Right lobe of liver (tissue), 6 donors: ENCODE measurements around the gene MYLIP. TPM values are rescaled to one million over a fixed set of nuclear protein-coding genes. Genes with fewer than 3 reads are reported as not detected.
"Not testable (repeated sequence)": the region's sequence is repeated elsewhere in the genome, so short reads cannot be mapped to it uniquely, and the experiment has no call there.

ENCODE experiments used
- ATAC-seq, 4 donors: fragments of 200-7000 bp; cut with Tn5 transposase; one replicate each; pipeline ENCODE4 v1.9.1; 2020; ENCODE audit warnings: mild to moderate bottlenecking in 4 of 4, moderate library complexity in 4 of 4
- DNase-seq, 3 donors: peaks; one replicate each; pipeline ENCODE4 v3.0.0-alpha.2; 2020
- H3K27ac ChIP-seq, 3 donors: fragments of 200-600 bp; one replicate each; pipeline ENCODE4 v1.8.0; 2022
- H3K27me3 ChIP-seq, 2 donors: fragments of 200-600 bp; one replicate each; pipeline ENCODE4 v1.8.0; 2022
- H3K36me3 ChIP-seq, 4 donors: fragments of 200-600 bp; sonication (generic) in 1 of 4; one replicate each; pipeline versions ENCODE4 v1.5.1 to v1.8.0; 2017 to 2022; ENCODE audit warnings: control low read depth in 1 of 4
- H3K4me1 ChIP-seq, 4 donors: fragments of 200-600 bp; sonication (generic) in 1 of 4; one replicate each; pipeline versions ENCODE4 v1.5.1 to v1.8.0; 2017 to 2022; ENCODE audit warnings: control low read depth in 1 of 4
- H3K4me3 ChIP-seq, 3 donors: fragments of 200-600 bp; one replicate each; pipeline ENCODE4 v1.8.0; 2022
- H3K9me3 ChIP-seq, 4 donors: fragments of 200-600 bp; sonication (generic) in 1 of 4; one replicate each; pipeline versions ENCODE4 v1.5.1 to v1.8.0; 2017 to 2022; ENCODE audit warnings: control low read depth in 1 of 4
- POLR2A ChIP-seq: fragments of 450-650 bp; IDR thresholded peaks from one replicate; pipeline ENCODE4 v1.6.1; 2017; ENCODE audit warnings: antibody characterized with exemption, mild to moderate bottlenecking
- WGBS: methylation state at CpG from one replicate; pipeline ENCODE4 v1.1.6; 2018; ENCODE audit warnings: low coverage, low lambda C conversion rate; ENCODE audit not compliant: insufficient coverage; ENCODE audit errors: missing lambda C conversion rate; 5-methylcytosine and 5-hydroxymethylcytosine counted together
- intact Hi-C, 2 donors: fragments of 100-400 bp; cut with DNase I; formaldehyde crosslinking; loops; one replicate each; pipeline versions ENCODE4 v1.11.2 to v1.14.1; 2022
- total RNA-seq, 6 experiments: library from RNA; depleted of rRNA in 2 of 6; stranded (reverse); fragments of >200 nt in 2 of 6; fragmentation: NEBNext Ultra II Directional in 3 of 6; extraction: Animal tissue kit (Norgen Biotek cat#: 25700) in 3 of 6; gene quantifications; one replicate each; pipeline versions ENCODE4 v1.1.0 to v1.2.4, GENCODE V29; 2016 to 2023
- TF ChIP-seq, protein P1 (sequence below), 4 donors: fragments of 200-600 bp in 3 of 4; fragments of 450-650 bp in 1 of 4; IDR thresholded peaks; one replicate each; pipeline versions ENCODE4 v1.5.1 to v1.8.0; 2016 to 2022; ENCODE audit warnings: antibody characterized with exemption in 4 of 4, mild to moderate bottlenecking in 2 of 4
- donor health status: DM: no; HTN: yes; CAD: no.
- donor health status: DM: no; HTN: no; CAD: no.
- donor health status: DM: no; HTN: no; CAD: no.
- donor health status: DM: no; HTN: yes; CAD: no.
- donor health status: DM: no; HTN: yes; CAD: no.

MYLIP gene
- total RNA-seq, 6 experiments from 2014 or later, result 2.0 to 5.3 (median 2.8) TPM

GRCh38 chr6:16173167-16173940, 44.5 kb downstream of the MYLIP start:
- Histone ChIP-seq H3K27me3 (no peaks in the 10 kb centered on the region), H3K27ac (no peak overlapping the region), H3K9me3 (no peaks in the 10 kb centered on the region), H3K4me3 (no peak overlapping the region), H3K36me3 (no peaks in the 10 kb centered on the region), H3K4me1 (peaks cover 0 to 7% (median 2%) of the 10 kb centered on the region in 4 donors)
- no peak for DNase-seq
- 80% methylated on average over 3 of the region's 3 CpGs for WGBS
- no peak for ATAC-seq
- intact Hi-C loops, result no loop called here
- TF ChIP-seq POLR2A, result no peak
- TF ChIP-seq, protein P1, sequence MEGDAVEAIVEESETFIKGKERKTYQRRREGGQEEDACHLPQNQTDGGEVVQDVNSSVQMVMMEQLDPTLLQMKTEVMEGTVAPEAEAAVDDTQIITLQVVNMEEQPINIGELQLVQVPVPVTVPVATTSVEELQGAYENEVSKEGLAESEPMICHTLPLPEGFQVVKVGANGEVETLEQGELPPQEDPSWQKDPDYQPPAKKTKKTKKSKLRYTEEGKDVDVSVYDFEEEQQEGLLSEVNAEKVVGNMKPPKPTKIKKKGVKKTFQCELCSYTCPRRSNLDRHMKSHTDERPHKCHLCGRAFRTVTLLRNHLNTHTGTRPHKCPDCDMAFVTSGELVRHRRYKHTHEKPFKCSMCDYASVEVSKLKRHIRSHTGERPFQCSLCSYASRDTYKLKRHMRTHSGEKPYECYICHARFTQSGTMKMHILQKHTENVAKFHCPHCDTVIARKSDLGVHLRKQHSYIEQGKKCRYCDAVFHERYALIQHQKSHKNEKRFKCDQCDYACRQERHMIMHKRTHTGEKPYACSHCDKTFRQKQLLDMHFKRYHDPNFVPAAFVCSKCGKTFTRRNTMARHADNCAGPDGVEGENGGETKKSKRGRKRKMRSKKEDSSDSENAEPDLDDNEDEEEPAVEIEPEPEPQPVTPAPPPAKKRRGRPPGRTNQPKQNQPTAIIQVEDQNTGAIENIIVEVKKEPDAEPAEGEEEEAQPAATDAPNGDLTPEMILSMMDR (IDR thresholded peaks at IDR 0.05), result no peak

DNA sequence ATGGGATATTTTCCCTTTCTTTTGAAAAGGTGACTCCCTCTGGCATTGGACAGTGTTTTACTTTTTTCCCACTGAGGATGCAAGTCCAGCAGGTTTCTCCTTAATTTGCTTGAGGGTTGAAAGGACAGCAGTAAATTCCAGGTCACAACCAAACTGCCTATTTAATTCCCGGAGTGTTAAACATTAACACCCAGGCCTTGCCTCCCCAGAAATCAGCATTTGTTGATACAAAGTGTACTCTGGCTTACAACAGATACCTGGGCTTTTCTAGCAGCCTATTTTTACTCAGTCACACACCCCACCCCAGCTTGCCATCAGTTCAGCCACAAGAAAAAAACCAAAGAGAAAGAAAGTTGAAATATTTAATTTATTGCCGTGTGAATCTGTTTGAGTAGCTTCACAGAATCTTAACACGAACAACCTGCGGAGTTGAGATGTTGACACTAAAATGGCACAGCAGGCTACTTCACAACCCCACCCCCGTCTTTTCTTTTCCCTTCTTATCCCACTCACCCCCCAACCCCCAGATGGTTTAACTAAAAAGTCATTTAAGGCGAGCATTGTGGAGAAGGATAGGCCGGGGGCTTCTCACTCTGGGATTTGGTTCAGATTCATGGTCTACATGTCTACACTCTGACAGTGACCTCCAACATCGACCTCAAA, 45.7 kb downstream of the MYLIP start:
- H3K27ac ChIP-seq, result no peak overlapping the region
- H3K27me3 ChIP-seq, result no peaks in the 10 kb centered on the region
- no peaks in the 10 kb centered on the region for H3K36me3 ChIP-seq
- peak in 3 of 4 donors; percentile 70 to 77 (median 74) for ATAC-seq
- H3K4me3 ChIP-seq, result no peak overlapping the region
- DNase-seq, result no peak
- 75% methylated on average over 8 of the region's 8 CpGs for WGBS
- intact Hi-C loops, result no loop called here
- TF ChIP-seq POLR2A, result no peak
- TF ChIP-seq, protein P1 (IDR thresholded peaks at IDR 0.05), result no peak
- H3K4me1 ChIP-seq, result peaks cover 0 to 7% (median 2%) of the 10 kb centered on the region in 4 donors
- no peaks in the 10 kb centered on the region for H3K9me3 ChIP-seq

GRCh38 chr6:16176600-16176999, 47.7 kb downstream of the MYLIP start:
- intact Hi-C loops, ATAC-seq, H3K4me1 ChIP-seq, H3K27ac ChIP-seq, DNase-seq, H3K4me3 ChIP-seq, H3K9me3 ChIP-seq, H3K27me3 ChIP-seq, H3K36me3 ChIP-seq: not testable (repeated sequence)
- 8% methylated on average over 1 of the region's 1 CpG for WGBS

DNA sequence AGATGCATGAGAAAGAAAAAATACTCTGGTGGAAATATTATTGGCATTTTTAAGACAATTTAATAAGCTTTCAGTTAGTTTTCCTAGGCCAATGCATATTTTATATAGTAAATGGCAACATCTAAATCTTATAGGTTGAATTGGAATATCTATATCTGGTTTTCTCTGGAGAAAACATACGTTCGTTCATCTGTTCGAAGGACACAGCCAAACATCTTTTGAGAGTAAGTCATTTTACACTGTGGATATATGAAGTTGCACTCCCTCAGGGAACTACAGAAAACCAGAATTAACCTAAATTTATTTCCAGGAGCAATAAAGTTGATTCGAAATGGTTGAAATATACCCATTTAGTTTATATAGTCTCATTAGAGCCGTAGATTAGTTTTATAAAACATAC, 49.0 kb downstream of the MYLIP start:
- no peaks in the 10 kb centered on the region for H3K36me3 ChIP-seq
- ATAC-seq (no peak), DNase-seq (no peak)
- H3K27me3 ChIP-seq, result no peaks in the 10 kb centered on the region
- H3K9me3 ChIP-seq, result no peaks in the 10 kb centered on the region
- TF ChIP-seq, protein P1 (IDR thresholded peaks at IDR 0.05), result no peak
- no peak for TF ChIP-seq POLR2A
- peaks cover 0 to 7% (median 0%) of the 10 kb centered on the region in 4 donors for H3K4me1 ChIP-seq
- H3K4me3 ChIP-seq, result no peak overlapping the region
- intact Hi-C loops, result no loop called here
- WGBS, result 84% methylated on average over 5 of the region's 5 CpGs
- no peak overlapping the region for H3K27ac ChIP-seq

DNA sequence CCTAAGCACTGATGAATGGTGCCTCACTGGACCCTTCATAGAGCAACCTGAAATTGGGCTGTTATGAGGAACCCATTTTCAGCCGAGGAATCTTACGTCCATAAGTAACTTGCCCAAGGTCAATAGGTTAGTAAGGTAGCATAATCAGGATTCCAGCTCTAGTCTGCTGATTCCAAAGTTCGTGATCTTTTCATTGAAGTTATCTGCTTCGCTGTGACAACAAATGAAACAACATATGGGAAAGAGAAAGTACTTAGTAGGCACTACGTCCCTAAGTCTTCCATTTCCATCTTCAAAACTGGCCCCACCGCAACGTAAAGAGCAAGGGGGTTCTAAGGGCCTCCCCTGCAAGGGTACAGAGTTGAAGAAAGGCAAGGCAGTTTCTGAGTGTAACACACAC, 49.5 kb downstream of the MYLIP start:
- no peak overlapping the region for H3K27ac ChIP-seq
- no peak for TF ChIP-seq POLR2A
- TF ChIP-seq, protein P1 (IDR thresholded peaks at IDR 0.05), result no peak
- WGBS, result 71% methylated on average over 7 of the region's 7 CpGs
- H3K4me3 ChIP-seq, result no peak overlapping the region
- intact Hi-C loops, result no loop called here
- DNase-seq (no peak), ATAC-seq (no peak)
- H3K9me3 ChIP-seq, result no peaks in the 10 kb centered on the region
- H3K4me1 ChIP-seq, result peaks cover 0 to 7% (median 0%) of the 10 kb centered on the region in 4 donors
- H3K36me3 ChIP-seq, result no peaks in the 10 kb centered on the region
- no peaks in the 10 kb centered on the region for H3K27me3 ChIP-seq
